Thyroid gland (tissue), 4 donors: ENCODE data around the gene UFM1.

Experiments
- CTCF ChIP-seq, 6 experiments: fragments of 200-600 bp in 3 of 6; fragments of 450-650 bp in 3 of 6; sonication (generic) in 3 of 6; IDR thresholded peaks; one replicate each; pipeline ENCODE4 v1.5.1; 2016 to 2019; ENCODE audit warnings: antibody characterized with exemption in 6 of 6, mild to moderate bottlenecking in 2 of 6, inconsistent platforms in 1 of 6, moderate library complexity in 1 of 6
- POLR2A ChIP-seq, 2 donors: fragments of 450-650 bp; IDR thresholded peaks; one replicate each; pipeline ENCODE4 v1.6.1; 2017; ENCODE audit warnings: antibody characterized with exemption in 2 of 2, mild to moderate bottlenecking in 2 of 2, moderate library complexity in 1 of 2

GRCh38 chr13:38338089-38338488 is 11.6 kb upstream of the UFM1 start:
- TF ChIP-seq POLR2A (IDR thresholded peaks at IDR 0.05) = no peak
- no peak for TF ChIP-seq CTCF (IDR thresholded peaks at IDR 0.05)
